ENCODE data around the gene SYNC.
"Not testable (repeated sequence)": the region's sequence is repeated elsewhere in the genome, so short reads cannot be mapped to it uniquely, and the experiment has no call there.

The SYNC gene

DNA sequence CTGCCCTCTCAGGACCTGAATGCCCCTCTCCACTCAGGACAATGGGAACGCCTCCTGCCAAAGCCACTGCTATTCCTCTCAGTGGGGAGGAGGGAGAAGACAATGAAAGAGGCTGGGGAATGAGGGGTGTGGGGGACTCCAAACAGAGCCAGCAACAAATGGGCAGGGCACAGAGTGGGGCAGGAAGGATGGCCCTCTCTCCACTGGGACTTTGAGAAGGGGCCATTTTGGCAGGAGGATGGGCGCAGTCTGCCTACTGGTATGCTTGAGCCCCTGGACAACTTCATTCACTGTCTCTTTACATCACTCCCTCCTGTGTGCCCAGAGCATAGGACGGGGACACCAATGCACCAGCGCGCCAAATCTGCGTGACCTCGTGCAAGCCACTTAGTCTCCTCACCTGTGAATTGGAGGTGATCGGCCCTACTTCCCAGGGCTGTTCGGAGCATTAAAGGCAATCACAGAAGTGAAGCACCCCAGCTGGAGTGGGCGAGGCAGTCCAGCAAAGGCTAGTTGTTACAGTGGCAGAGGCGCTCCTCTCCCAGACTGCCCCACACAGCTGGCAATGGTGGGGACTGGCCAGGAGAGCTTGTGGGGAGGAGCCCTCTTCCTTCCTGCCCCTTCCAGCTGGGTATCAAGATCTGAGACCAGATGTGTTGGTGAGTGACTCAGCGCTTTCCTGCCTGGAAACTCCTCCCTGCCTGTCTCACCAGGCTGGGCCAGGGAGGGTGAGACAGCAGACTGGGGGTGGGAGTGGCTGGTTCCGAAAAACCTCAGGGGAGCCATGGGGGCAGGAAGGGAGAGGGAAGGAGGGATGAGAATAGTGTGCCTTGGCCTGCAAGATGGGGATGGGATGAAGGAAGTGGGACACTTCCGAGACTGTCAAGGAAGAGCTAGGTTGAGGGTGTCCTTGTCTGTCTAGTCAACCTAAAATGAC lies 22.4 kb upstream of the SYNC start:
- no peak for DNase-seq

DNA sequence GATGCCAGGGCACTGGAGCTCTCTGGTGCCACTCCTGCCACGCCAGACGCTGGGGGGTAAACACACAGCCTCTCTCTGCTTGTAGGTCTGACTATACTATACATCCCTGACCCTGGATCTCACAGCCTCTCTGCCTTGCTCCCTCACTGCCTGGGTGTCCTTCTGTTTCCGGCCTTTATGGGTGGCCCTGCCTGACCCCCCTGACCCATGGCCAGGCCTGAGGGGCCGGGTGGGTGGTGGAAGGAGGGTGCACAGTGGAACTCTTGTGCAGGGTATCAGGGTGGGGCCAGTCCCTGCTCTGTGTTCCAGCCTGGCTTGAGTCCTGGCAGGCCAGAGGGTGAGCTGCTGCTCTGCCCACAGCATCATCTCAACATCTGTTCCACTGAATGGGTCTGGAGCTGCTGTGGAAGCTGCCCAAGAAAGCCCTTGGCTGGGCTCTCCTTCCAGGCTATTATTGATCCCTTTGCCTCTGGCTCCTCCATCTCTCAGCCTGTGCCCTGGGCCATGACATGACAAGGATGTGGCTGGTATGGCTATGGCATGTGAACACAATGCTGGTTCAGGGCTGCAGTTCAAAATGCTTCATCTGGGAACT lies 17.2 kb upstream of the SYNC start:
- DNase-seq = no peak

DNA sequence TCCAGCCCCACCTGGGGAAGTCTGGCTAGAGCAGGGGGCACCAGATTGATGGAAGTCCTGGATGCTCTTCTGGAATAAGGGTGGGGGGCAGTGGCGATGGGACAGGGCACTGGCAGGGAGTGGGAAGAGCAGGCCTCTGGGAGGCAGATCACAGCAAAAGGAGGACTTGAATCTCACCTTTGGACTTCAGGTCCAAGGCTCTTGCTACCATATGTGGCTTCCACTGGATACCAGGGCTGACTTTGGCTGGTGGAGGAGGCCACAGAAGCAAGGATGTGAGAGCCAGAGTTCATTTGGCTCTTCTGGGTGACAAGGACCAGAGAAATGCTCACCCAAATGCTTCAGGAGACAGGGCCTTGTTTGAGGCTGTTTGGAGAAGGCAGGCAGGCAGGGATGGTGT lies 16.0 kb upstream of the SYNC start:
- DNase-seq = no peak

DNA sequence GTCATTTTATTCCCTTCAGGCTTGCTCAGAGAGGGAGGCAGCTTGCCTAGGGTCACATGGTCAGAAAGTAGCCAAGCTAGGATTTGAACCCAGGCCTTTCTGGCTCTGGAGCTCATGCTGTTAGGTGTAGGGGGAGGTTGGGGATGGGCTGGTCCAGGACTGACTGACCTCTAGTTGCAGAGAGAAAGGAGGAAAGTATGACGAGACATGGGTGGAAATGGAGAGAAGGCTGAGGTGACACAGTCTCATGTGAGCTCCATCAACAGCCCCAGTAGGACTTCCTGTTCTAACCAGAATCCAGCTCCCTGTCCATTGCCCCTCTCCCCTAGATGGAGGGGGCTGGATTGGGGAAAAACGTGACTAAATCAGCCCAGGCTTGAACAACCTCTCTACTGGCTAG lies 15.5 kb upstream of the SYNC start:
- no peak for DNase-seq

DNA sequence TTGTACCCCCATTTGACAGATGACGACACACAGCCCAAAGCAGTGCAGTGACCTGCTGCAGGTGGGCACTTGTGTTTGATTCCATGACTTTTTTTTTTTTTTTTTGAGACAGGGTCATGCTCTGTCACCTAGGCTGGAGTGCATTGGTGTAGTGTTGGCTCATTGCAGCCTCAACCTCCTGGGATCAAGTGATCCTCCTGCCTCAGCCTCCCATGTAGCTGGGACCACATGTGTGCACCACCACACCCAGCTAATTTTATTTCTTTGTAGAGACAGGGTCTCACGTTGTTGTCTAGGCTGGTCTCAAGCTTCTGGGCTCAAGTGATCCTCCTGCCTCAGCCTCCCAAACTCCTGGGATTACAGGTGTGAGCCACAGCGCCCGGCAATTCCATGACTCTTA lies 14.9 kb upstream of the SYNC start:
- DNase-seq = no peak

DNA sequence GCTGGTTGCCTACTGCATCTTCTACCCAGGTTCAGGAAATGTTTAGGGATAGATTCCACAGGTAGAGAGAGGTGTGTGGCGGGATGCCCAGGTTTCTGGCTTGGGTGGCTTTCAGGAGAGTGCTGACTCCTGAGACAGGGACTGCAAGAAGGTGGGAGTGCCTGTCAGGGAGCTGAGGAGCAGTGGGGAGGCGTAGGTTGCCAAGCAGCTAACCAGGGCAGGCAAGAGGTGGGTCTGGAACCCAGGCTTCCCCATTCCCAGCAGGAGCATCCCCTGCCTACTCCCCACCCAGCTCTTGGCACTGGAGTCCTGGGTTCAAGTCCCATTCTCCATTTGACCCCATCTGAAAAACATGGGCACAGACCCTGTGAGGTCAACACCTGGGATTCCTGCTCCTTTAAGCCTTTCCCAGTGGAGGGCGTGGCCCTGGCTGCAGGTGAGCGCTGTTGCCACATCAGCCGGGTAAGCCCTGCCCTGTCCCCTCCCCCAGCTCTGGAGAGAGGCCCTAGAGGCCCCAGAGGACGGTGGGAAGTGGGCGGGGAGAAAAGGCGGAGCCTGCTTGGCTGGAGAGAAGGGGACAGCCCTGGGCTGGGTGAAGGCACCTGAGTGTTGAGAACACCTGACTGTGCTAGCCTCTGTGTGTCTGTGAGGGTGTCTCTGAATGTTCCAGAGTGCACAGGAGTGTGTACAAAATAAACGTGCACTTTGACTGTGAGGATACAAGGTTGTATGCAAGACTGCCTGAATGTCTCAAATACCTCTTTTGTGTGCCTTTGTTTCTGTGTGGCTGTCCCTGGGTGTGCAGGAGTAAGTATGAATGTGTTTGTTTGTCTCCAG lies 14.0 kb upstream of the SYNC start:
- peak; percentile 75 for DNase-seq

DNA sequence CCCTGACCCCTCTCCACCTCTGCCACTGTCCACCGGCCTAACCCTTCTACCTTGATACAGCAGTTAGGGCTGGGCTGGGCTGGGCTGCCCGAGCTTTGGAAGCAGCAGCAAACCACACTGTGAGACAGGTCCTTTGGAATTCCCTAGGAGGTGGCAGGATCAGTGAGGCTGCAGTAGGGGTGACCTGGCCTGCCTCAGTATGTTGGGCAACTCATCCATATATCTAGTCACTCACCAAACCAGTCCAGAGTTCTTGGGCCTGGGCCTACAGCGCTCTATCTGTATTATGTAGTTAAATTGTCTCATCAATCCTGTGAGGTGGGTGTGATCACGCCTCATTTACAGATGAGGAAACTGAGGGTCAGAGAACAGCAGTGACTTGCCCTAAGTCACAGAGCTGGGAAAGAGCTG lies 13.3 kb upstream of the SYNC start:
- no peak for DNase-seq

GRCh38 chr1:32714277-32714676 lies 11.7 kb upstream of the SYNC start:
- DNase-seq = no peak

GRCh38 chr1:32713081-32713480 lies 10.5 kb upstream of the SYNC start:
- no peak for DNase-seq

DNA sequence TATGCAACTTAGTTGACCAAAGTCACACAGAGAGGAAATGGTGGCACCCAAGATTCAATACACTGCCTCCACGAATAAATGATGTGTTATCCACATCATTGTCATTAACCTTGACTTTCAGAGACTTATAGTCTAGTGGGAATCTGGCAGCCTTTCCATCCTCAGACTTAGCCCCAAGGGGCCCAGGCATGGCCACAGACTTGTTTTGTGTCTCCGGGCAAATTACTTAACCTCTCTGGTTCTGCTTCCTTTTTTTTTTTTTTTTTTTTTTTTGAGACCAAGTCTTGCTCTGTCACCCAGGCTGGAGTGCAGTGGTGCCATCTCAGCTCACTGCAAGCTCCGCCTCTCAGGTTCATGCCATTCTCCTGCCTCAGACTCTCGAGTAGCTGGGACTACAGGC lies 8.7 kb upstream of the SYNC start:
- DNase-seq = not testable (repeated sequence)

- no peak for DNase-seq
Measured at GRCh38 chr1:32709476-32709875, 6.9 kb upstream of the SYNC start.

DNA sequence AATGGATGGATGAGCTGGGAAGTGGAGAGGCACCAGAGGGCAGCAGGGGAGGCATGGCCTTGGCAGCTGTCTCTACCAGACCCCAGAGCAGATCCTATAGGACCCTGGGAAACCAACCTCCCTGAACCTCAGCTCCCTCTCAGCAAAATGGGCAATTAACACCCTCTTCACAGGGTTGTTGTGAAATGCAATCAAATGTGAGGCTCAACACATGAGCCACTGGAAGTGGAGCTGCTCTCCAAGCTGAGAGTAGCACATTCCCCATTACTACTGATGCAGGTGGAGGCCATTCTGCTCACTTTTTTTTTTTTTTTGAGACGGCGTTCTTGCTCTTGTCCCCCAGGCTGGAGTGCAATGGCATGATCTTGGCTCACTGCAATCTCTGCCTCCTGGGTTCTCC lies 6.5 kb upstream of the SYNC start:
- DNase-seq = no peak

- DNase-seq = no peak
Measured at GRCh38 chr1:32706491-32706890, 3.9 kb upstream of the SYNC start.

- no peak for DNase-seq
Measured at GRCh38 chr1:32705516-32705915, 2.9 kb upstream of the SYNC start.

DNA sequence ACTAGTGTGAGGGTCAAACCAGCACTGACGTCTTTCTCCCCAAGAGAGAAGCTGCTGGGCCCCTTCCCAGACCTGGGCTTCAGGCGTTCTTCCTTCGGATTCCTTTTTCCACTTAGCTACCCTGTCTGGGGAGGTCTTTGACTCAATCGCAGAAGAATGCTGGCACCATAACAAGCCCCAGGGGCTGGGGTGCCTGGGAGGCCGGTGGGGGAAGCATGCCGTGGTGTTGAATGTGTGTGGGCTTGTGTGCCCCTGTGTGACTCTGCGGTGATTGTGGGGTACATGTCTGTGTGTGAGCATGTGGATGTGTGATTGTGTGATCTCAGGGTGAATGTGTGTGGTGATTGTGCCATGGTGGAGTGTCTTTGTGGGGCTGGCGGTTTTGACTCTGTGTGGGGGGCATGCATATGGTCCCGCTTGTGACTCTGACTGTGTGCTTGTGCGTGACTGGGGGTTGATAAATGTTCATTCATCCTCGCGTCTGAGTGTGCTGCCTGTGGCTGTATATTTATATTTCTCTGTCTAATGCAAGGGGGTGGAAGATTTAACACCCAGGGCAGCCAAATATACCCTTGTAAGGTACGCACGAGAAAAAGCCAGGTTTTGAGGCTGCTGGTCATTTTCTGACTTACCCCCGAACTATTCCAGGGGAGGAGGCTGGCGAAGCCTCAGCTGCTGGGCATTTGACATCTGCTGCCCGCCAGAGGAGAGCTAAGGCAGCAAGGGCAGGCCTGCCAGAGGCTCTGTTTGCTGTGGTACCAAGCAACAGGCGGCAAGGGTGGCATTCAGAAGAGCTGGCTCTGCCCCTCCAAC lies 1.1 kb upstream of the SYNC start:
- no peak for DNase-seq

- DNase-seq = no peak
Measured at GRCh38 chr1:32701951-32702598, 495 bp downstream of the SYNC start.

DNA sequence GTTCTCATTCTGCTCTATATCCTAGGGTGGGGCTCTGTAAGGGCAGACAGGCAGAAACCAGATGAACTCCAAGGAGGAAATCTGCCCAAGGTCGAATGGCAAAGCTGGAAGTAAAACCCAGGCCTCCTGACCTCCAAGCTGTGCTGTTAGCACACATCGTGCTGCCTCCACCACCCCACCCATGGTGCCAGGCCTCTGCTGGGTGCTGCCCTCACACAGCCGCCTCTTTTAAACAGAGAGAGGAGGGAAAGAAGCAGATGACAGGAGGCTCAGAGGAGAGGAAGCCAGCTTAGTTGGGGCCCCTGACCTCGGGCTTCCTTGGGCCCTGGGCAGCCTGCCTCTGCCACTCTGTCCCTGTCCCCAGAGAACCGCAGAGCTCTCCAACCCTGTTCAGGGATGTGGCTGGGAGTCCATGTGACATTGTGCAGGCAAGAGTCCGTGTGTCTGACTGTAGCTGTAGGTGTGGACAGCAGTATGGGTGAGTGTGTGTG lies 1.1 kb downstream of the SYNC start:
- DNase-seq = no peak

- not testable (repeated sequence) for DNase-seq
Measured at GRCh38 chr1:32696996-32697395, 5.6 kb downstream of the SYNC start.

DNA sequence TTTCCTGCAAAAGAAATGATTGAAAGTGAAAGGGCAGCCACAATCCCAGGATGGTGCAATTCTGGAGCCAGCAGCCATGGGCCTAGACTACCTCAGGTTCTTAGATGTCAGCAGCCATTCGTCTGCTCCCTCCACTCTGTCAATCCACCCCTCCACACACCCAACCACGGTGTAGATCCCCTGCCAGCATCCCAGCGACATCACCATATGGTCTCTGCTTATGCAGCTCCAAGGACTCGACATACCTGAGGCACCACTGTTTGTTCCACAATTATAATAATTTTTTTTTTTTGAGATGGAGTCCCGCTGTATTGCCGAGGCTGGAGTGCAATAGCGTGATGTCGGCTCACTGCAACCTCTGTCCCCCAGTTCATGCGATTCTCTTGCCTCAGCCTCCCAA lies 6.5 kb downstream of the SYNC start:
- DNase-seq = no peak

DNA sequence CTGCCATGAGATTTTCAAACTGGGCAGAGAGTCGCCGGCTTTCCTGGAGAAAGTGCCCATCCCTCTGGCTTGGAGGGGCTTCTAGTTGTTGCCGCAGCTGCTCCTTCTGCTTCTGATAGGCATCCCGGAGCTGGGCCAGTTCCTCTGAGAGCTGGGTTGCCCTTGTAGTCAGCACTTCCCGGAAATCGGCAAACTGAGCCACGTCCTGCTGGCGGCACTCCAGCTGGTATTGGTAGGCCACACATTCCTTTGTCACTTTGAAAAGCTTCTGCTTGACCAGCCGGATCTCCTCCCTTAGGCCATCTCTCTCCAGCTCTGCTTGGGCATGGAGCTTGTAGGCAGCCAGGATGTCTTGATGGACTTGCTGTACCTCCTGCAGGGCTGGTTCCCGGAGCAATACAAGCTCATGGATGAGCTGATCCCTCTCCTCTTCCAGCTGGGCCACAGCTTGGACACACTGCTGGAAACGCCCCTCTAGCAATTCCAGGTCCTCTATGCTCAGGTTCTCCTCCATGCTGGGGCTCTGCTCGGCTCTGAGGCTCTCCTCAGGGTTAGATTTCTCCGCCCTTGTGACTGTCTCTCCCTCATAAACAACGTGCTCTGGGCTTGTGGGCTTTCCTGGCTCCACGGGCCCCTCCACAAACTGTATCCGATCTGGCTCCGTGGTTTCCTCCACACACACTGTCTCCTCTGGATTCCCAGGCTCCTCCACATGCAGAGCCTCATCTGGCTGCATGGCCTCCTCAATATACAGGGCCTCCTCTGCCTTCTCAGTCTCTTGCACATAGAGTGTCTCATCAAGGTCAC lies 7.3 kb downstream of the SYNC start:
- DNase-seq = no peak

Measured in NCI-H1436 treated with DMSO at 0.1 percent for 48 hours (cell line).